IPS DF 6.9 (cell line): Measurements from ENCODE around the gene FKBP6.
"Not testable (repeated sequence)": the region's sequence is repeated elsewhere in the genome, so short reads cannot be mapped to it uniquely, and the experiment has no call there.

Experiments
- DNase-seq: peaks from one replicate; pipeline ENCODE4 v3.0.0-alpha.2; 2013; ENCODE audit warnings: low read depth, low spot score
- H3K27ac ChIP-seq: one replicate; pipeline ENCODE4 v1.5.1; 2013; ENCODE audit warnings: low read length, control low read depth
- H3K27me3 ChIP-seq: 2 replicates; pipeline ENCODE4 v1.6.1; 2013; ENCODE audit warnings: mild to moderate bottlenecking, low read length; ENCODE audit not compliant: control insufficient read depth, insufficient read depth
- H3K36me3 ChIP-seq: 2 replicates; pipeline ENCODE4 v1.6.1; 2013; ENCODE audit warnings: low read length; ENCODE audit not compliant: control insufficient read depth, insufficient read depth
- H3K4me1 ChIP-seq: 2 replicates; pipeline ENCODE4 v1.6.1; 2013; ENCODE audit warnings: low read length; ENCODE audit not compliant: control insufficient read depth, insufficient read depth
- H3K4me3 ChIP-seq: 2 replicates; pipeline ENCODE4 v1.5.1; 2013; ENCODE audit warnings: mild to moderate bottlenecking, low read length
- H3K9me3 ChIP-seq: 2 replicates; pipeline ENCODE4 v1.6.1; 2013; ENCODE audit warnings: low read length, inconsistent platforms; ENCODE audit not compliant: control insufficient read depth, insufficient read depth
- WGBS: extraction: QIAGEN DNeasy Blood & Tissue Kit; methylation state at CpG from one replicate; pipeline ENCODE4 v1.1.7; 2013; ENCODE audit warnings: mixed read lengths, missing lambda C conversion rate; ENCODE audit not compliant: insufficient read length, insufficient coverage; 5-methylcytosine and 5-hydroxymethylcytosine counted together

The FKBP6 gene

GRCh38 chr7:73366990-73367389 is 39.0 kb downstream of the FKBP6 start:
- DNase-seq, result no peak
- Histone ChIP-seq H3K36me3 (no peaks in the 10 kb centered on the region), H3K4me1 (no peaks in the 10 kb centered on the region), H3K27ac (no peak overlapping the region), H3K4me3 (no peak overlapping the region), H3K27me3 (no peaks in the 10 kb centered on the region), H3K9me3 (no peaks in the 10 kb centered on the region)
- no CpG with 5 or more reads among the region's 12 CpGs for WGBS

- no CpG with 5 or more reads among the region's 11 CpGs for WGBS
- H3K27ac ChIP-seq, result no peak overlapping the region
- no peaks in the 10 kb centered on the region for H3K4me1 ChIP-seq
- no peaks in the 10 kb centered on the region for H3K27me3 ChIP-seq
- H3K36me3 ChIP-seq, result no peaks in the 10 kb centered on the region
- H3K9me3 ChIP-seq, result no peaks in the 10 kb centered on the region
- DNase-seq, result no peak
- H3K4me3 ChIP-seq, result no peak overlapping the region
These were observed 41.0 kb downstream of the FKBP6 start for GRCh38 chr7:73369009-73369408.

- Histone ChIP-seq H3K36me3 (no peaks in the 10 kb centered on the region), H3K27me3 (no peaks in the 10 kb centered on the region), H3K27ac (no peak overlapping the region), H3K4me3 (no peak overlapping the region), H3K9me3 (no peaks in the 10 kb centered on the region), H3K4me1 (no peaks in the 10 kb centered on the region)
- WGBS, result no CpG with 5 or more reads among the region's 9 CpGs
- DNase-seq, result no peak
These were observed 41.7 kb downstream of the FKBP6 start for GRCh38 chr7:73369622-73370021.

- Histone ChIP-seq H3K4me3 (no peak overlapping the region), H3K27ac (no peak overlapping the region), H3K36me3 (no peaks in the 10 kb centered on the region), H3K27me3 (no peaks in the 10 kb centered on the region), H3K4me1 (no peaks in the 10 kb centered on the region), H3K9me3 (no peaks in the 10 kb centered on the region)
- DNase-seq, result no peak
- WGBS, result no CpG with 5 or more reads among the region's 13 CpGs
These were observed 45.8 kb downstream of the FKBP6 start for GRCh38 chr7:73373741-73374140.

- not testable (repeated sequence) for H3K4me3 ChIP-seq, H3K27me3 ChIP-seq, H3K36me3 ChIP-seq, H3K27ac ChIP-seq, H3K4me1 ChIP-seq, DNase-seq, H3K9me3 ChIP-seq
- WGBS, result no CpG with 5 or more reads among the region's 4 CpGs
These were observed 48.3 kb downstream of the FKBP6 start for GRCh38 chr7:73376262-73376661.

GRCh38 chr7:73376671-73377412 is 48.9 kb downstream of the FKBP6 start:
- no peaks in the 10 kb centered on the region for H3K36me3 ChIP-seq
- no peak overlapping the region for H3K4me3 ChIP-seq
- H3K9me3 ChIP-seq, result no peaks in the 10 kb centered on the region
- no peak for DNase-seq
- no peaks in the 10 kb centered on the region for H3K27me3 ChIP-seq
- no CpG with 5 or more reads among the region's 20 CpGs for WGBS
- H3K4me1 ChIP-seq, result no peaks in the 10 kb centered on the region
- H3K27ac ChIP-seq, result no peak overlapping the region

GRCh38 chr7:73377413-73378200 is 49.6 kb downstream of the FKBP6 start:
- not testable (repeated sequence) for H3K27ac ChIP-seq, H3K27me3 ChIP-seq, H3K4me1 ChIP-seq, H3K9me3 ChIP-seq, H3K4me3 ChIP-seq, H3K36me3 ChIP-seq, DNase-seq
- no CpG with 5 or more reads among the region's 68 CpGs for WGBS

GRCh38 chr7:73382934-73383503 is 55.1 kb downstream of the FKBP6 start:
- H3K9me3 ChIP-seq, result no peaks in the 10 kb centered on the region
- no CpG with 5 or more reads among the region's 4 CpGs for WGBS

GRCh38 chr7:73387221-73387828 is 59.4 kb downstream of the FKBP6 start:
- Histone ChIP-seq H3K4me3 (no peak overlapping the region), H3K9me3 (no peaks in the 10 kb centered on the region), H3K4me1 (no peaks in the 10 kb centered on the region), H3K27ac (no peak overlapping the region), H3K36me3 (no peaks in the 10 kb centered on the region), H3K27me3 (0 out of 2 replicates have a peak, but pooled peaks cover 1% of the 10 kb centered on the region)
- no CpG with 5 or more reads among the region's 2 CpGs for WGBS
- no peak for DNase-seq

More at GRCh38 chr7:73382934-73383503, 55.1 kb downstream of the FKBP6 start:
- H3K4me1 ChIP-seq, result no peaks in the 10 kb centered on the region
- no peaks in the 10 kb centered on the region for H3K27me3 ChIP-seq
- no peak overlapping the region for H3K4me3 ChIP-seq
- no peak overlapping the region for H3K27ac ChIP-seq
- H3K36me3 ChIP-seq, result no peaks in the 10 kb centered on the region
- no peak for DNase-seq

- DNase-seq, result no peak
- no peaks in the 10 kb centered on the region for H3K36me3 ChIP-seq
- no CpG with 5 or more reads among the region's 4 CpGs for WGBS
- no peak overlapping the region for H3K4me3 ChIP-seq
- 0 out of 2 replicates have a peak, but pooled peaks cover 1% of the 10 kb centered on the region for H3K27me3 ChIP-seq
- H3K4me1 ChIP-seq, result no peaks in the 10 kb centered on the region
- H3K9me3 ChIP-seq, result no peaks in the 10 kb centered on the region
- H3K27ac ChIP-seq, result no peak overlapping the region
These were observed 60.0 kb downstream of the FKBP6 start for GRCh38 chr7:73387908-73388414.
